H1 (cell line): ENCODE results near the gene SLC9C2.

Source experiments
- ASH2L ChIP-seq: fragments of 200-600, 300-600 bp; sonication (generic); IDR thresholded peaks from one replicate; pipeline ENCODE4 v1.7.1; 2017; ENCODE audit warnings: low read length
- BACH1 ChIP-seq: IDR thresholded peaks from 2 replicates; pipeline ENCODE4 v1.6.1; 2012; ENCODE audit warnings: low read length, improper control_type of control experiment
- CBX5 ChIP-seq: fragments of 300-800, 300-1000 bp; sonication (generic); IDR thresholded peaks from 2 replicates; pipeline ENCODE4 v1.7.1; 2016; ENCODE audit warnings: antibody characterized with exemption, low read length, low read depth
- CHD1 ChIP-seq: IDR thresholded peaks from 2 replicates; pipeline ENCODE4 v1.6.1; 2012; ENCODE audit warnings: low read depth, low read length, improper control_type of control experiment
- KDM1A ChIP-seq: fragments of 200-600, 300-600 bp; sonication (generic); IDR thresholded peaks from 2 replicates; pipeline ENCODE4 v1.7.1; 2016; ENCODE audit warnings: mild to moderate bottlenecking, low read length, borderline replicate concordance
- POLR2A ChIP-seq, 2 experiments: IDR thresholded peaks; 1 replicate in 1 of 2; 2 replicates in 1 of 2; pipeline ENCODE4 v1.6.1; 2011; ENCODE audit warnings: low read depth in 2 of 2, low read length in 2 of 2, mild to moderate bottlenecking in 2 of 2; ENCODE audit errors: control extremely low read depth in 1 of 2
- RFX5 ChIP-seq: IDR thresholded peaks from 2 replicates; pipeline ENCODE4 v1.6.1; 2011; ENCODE audit warnings: low read depth, low read length, improper control_type of control experiment, borderline replicate concordance
- SIX5 ChIP-seq: IDR thresholded peaks from 2 replicates; pipeline ENCODE4 v1.6.1; 2011; ENCODE audit warnings: mild to moderate bottlenecking, low read depth, low read length
- SP2 ChIP-seq: IDR thresholded peaks from 2 replicates; pipeline ENCODE4 v1.6.1; 2012; ENCODE audit warnings: mild to moderate bottlenecking, low read length, inconsistent platforms
- TCF12 ChIP-seq: IDR thresholded peaks from 2 replicates; pipeline ENCODE4 v1.6.1; 2011; ENCODE audit warnings: low read depth, mild to moderate bottlenecking, low read length
- ZNF274 ChIP-seq: IDR thresholded peaks from 2 replicates; pipeline ENCODE4 v1.7.0; 2012; ENCODE audit warnings: low read length, borderline replicate concordance; ENCODE audit errors: extremely low read depth
- TF ChIP-seq, protein P1 (sequence below), 3 experiments: IDR thresholded peaks; 1 replicate in 2 of 3; 2 replicates in 1 of 3; pipeline versions ENCODE4 v1.5.1 to v1.6.1; 2011; ENCODE audit warnings: low read length in 3 of 3, mild to moderate bottlenecking in 3 of 3, inconsistent platforms in 2 of 3, low read depth in 1 of 3, moderate library complexity in 1 of 3; ENCODE audit not compliant: insufficient read depth in 1 of 3; ENCODE audit errors: control extremely low read depth in 1 of 3
- TF ChIP-seq, protein P2 (sequence below): IDR thresholded peaks from 2 replicates; pipeline ENCODE4 v1.6.1; 2012; ENCODE audit warnings: low read length, inconsistent platforms

DNA sequence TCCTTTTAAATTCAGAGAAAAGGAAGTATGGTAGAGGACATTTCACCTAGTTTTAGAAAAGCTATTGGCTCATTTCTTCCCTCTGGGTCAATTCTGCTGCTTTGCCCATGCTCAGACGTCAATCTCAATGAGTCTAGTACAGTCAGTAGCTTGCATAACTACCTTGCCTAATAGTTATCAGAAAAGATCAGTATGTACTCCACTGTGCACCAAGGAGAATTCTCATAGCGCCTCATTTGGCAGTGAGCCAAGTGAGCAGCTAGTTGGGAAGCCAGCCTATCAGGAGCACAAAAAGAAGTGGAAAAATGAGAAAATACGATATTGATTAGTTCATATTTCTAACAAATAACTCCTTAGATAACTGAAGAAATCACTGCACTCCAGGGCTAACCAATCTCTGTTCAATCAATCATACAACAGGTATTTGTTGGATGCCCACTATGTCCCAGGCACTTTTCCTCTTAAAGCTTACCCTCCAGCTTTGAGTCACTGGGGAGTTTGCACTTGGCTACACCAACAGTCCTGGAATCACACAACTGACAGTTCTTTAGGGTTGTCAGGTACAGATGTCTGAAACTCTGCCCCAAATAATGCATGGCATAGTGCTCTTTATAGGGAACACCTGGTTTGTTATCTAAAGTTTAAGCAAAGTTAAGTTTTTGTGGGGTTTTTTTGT is 75.6 kb downstream of the SLC9C2 start:
- TF ChIP-seq POLR2A (IDR thresholded peaks at IDR 0.05; ENCODE audit: control extremely low read depth in 1 of 2, low read depth in 2 of 2, low read length in 2 of 2) (no peak), KDM1A (no peak), CBX5 (no peak), BACH1 (no peak), ZNF274 (no peak), RFX5 (no peak), SIX5 (no peak), TCF12 (no peak), ASH2L (no peak), SP2 (no peak), CHD1 (no peak)
- TF ChIP-seq, protein P1, sequence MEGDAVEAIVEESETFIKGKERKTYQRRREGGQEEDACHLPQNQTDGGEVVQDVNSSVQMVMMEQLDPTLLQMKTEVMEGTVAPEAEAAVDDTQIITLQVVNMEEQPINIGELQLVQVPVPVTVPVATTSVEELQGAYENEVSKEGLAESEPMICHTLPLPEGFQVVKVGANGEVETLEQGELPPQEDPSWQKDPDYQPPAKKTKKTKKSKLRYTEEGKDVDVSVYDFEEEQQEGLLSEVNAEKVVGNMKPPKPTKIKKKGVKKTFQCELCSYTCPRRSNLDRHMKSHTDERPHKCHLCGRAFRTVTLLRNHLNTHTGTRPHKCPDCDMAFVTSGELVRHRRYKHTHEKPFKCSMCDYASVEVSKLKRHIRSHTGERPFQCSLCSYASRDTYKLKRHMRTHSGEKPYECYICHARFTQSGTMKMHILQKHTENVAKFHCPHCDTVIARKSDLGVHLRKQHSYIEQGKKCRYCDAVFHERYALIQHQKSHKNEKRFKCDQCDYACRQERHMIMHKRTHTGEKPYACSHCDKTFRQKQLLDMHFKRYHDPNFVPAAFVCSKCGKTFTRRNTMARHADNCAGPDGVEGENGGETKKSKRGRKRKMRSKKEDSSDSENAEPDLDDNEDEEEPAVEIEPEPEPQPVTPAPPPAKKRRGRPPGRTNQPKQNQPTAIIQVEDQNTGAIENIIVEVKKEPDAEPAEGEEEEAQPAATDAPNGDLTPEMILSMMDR (IDR thresholded peaks at IDR 0.05; ENCODE audit: control extremely low read depth in 1 of 3, insufficient read depth in 1 of 3, low read depth in 1 of 3, low read length in 3 of 3) = no peak
- TF ChIP-seq, protein P2, sequence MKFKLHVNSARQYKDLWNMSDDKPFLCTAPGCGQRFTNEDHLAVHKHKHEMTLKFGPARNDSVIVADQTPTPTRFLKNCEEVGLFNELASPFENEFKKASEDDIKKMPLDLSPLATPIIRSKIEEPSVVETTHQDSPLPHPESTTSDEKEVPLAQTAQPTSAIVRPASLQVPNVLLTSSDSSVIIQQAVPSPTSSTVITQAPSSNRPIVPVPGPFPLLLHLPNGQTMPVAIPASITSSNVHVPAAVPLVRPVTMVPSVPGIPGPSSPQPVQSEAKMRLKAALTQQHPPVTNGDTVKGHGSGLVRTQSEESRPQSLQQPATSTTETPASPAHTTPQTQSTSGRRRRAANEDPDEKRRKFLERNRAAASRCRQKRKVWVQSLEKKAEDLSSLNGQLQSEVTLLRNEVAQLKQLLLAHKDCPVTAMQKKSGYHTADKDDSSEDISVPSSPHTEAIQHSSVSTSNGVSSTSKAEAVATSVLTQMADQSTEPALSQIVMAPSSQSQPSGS = no peak
